Stimulated activated CD4-positive, alpha-beta T cell treated with anti-CD3 and anti-CD28 coated beads, Interleukin-2, amount 100 ng/mL, for 24 hours (primary cell): ENCODE data around the gene EPHA4.
"Not testable (repeated sequence)": the region's sequence is repeated elsewhere in the genome, so short reads cannot be mapped to it uniquely, and the experiment has no call there.

Experiments
- DNase-seq, 2 donors: peaks; one replicate each; pipeline ENCODE4 v3.0.0-alpha.2; 2020

The EPHA4 gene

GRCh38 chr2:221533299-221533698 is 38.8 kb downstream of the EPHA4 start:
- DNase-seq, result no peak

- DNase-seq, result no peak
Measured at GRCh38 chr2:221532641-221533040, 39.5 kb downstream of the EPHA4 start.

GRCh38 chr2:221530653-221531037 is 41.5 kb downstream of the EPHA4 start:
- DNase-seq, result no peak

- DNase-seq, result no peak
Measured at GRCh38 chr2:221529943-221530652, 42.0 kb downstream of the EPHA4 start.

GRCh38 chr2:221529177-221529942 is 42.7 kb downstream of the EPHA4 start:
- DNase-seq, result no peak

- no peak for DNase-seq
Measured at GRCh38 chr2:221527776-221528309, 44.3 kb downstream of the EPHA4 start.

- no peak for DNase-seq
Measured at GRCh38 chr2:221524158-221524557, 47.9 kb downstream of the EPHA4 start.

- DNase-seq, result no peak
Measured at GRCh38 chr2:221521233-221521845, 50.8 kb downstream of the EPHA4 start.

- DNase-seq, result no peak
Measured at GRCh38 chr2:221518935-221519625, 53.0 kb downstream of the EPHA4 start.

GRCh38 chr2:221518201-221518934 is 53.7 kb downstream of the EPHA4 start:
- peak in 1 of 2 donors; percentile 23 for DNase-seq

GRCh38 chr2:221517696-221518151 is 54.4 kb downstream of the EPHA4 start:
- DNase-seq, result peak; percentile 62 to 68

GRCh38 chr2:221517146-221517695 is 54.9 kb downstream of the EPHA4 start:
- no peak for DNase-seq

GRCh38 chr2:221515864-221516263 is 56.2 kb downstream of the EPHA4 start:
- DNase-seq, result no peak

- no peak for DNase-seq
Measured at GRCh38 chr2:221514305-221515040, 57.6 kb downstream of the EPHA4 start.

GRCh38 chr2:221513232-221513631 is 58.9 kb downstream of the EPHA4 start:
- no peak for DNase-seq

- DNase-seq, result not testable (repeated sequence)
Measured at GRCh38 chr2:221511325-221511724, 60.8 kb downstream of the EPHA4 start.

- DNase-seq, result no peak
Measured at GRCh38 chr2:221506469-221506868, 65.6 kb downstream of the EPHA4 start.

GRCh38 chr2:221505605-221506004 is 66.5 kb downstream of the EPHA4 start:
- no peak for DNase-seq

- no peak for DNase-seq
Measured at GRCh38 chr2:221504905-221505304, 67.2 kb downstream of the EPHA4 start.

- DNase-seq, result no peak
Measured at GRCh38 chr2:221503965-221504364, 68.1 kb downstream of the EPHA4 start.
